Lower leg skin (tissue), 3 donors: ENCODE measurements around the gene TAC3.

Source experiments
- POLR2A ChIP-seq, 2 donors: fragments of 450-650 bp; IDR thresholded peaks; one replicate each; pipeline ENCODE4 v1.6.1; 2016 to 2017; ENCODE audit warnings: antibody characterized with exemption in 2 of 2, mild to moderate bottlenecking in 1 of 2, moderate library complexity in 1 of 2
- TF ChIP-seq, protein P1 (sequence below), 3 donors: fragments of 450-650 bp; IDR thresholded peaks; one replicate each; pipeline ENCODE4 v1.5.1; 2016; ENCODE audit warnings: antibody characterized with exemption in 3 of 3, mild to moderate bottlenecking in 3 of 3, moderate library complexity in 2 of 3

DNA sequence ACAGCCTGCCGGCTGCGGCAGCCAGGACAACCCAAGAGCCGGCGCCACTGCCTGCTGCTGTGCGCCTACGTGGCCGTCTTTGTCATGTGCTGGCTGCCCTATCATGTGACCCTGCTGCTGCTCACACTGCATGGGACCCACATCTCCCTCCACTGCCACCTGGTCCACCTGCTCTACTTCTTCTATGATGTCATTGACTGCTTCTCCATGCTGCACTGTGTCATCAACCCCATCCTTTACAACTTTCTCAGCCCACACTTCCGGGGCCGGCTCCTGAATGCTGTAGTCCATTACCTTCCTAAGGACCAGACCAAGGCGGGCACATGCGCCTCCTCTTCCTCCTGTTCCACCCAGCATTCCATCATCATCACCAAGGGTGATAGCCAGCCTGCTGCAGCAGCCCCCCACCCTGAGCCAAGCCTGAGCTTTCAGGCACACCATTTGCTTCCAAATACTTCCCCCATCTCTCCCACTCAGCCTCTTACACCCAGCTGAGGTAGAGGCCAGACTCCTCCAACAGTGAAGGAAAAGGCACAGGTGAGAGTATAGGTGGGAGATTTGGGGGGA lies 20.3 kb downstream of the TAC3 start:
- TF ChIP-seq POLR2A (IDR thresholded peaks at IDR 0.05): no peak
- TF ChIP-seq, protein P1, sequence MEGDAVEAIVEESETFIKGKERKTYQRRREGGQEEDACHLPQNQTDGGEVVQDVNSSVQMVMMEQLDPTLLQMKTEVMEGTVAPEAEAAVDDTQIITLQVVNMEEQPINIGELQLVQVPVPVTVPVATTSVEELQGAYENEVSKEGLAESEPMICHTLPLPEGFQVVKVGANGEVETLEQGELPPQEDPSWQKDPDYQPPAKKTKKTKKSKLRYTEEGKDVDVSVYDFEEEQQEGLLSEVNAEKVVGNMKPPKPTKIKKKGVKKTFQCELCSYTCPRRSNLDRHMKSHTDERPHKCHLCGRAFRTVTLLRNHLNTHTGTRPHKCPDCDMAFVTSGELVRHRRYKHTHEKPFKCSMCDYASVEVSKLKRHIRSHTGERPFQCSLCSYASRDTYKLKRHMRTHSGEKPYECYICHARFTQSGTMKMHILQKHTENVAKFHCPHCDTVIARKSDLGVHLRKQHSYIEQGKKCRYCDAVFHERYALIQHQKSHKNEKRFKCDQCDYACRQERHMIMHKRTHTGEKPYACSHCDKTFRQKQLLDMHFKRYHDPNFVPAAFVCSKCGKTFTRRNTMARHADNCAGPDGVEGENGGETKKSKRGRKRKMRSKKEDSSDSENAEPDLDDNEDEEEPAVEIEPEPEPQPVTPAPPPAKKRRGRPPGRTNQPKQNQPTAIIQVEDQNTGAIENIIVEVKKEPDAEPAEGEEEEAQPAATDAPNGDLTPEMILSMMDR (IDR thresholded peaks at IDR 0.05): no peak
